ENCODE measurements around the gene FAM50A. TPM values are rescaled to one million over a fixed set of nuclear protein-coding genes. Genes with fewer than 3 reads are reported as not detected.

The FAM50A gene
- total RNA-seq, 1 donor from 2014 or later = 88.5 TPM

GRCh38 chrX:154477891-154478477, 34.0 kb downstream of the FAM50A start:
- FAIRE-seq (no peak), DNase-seq (ENCODE audit: low read depth) (no peak)
- peaks cover 5% of the 10 kb centered on the region for H3K36me3 ChIP-seq (ENCODE audit: control insufficient read depth, insufficient read depth, low read length)
- TF ChIP-seq CTCF (IDR thresholded peaks at IDR 0.05; ENCODE audit: insufficient read depth, low read length, severe bottlenecking) = no peak
- H3K4me3 ChIP-seq (ENCODE audit: low read depth, low read length) = peak overlapping the region; percentile 49
- no peaks in the 10 kb centered on the region for H3K27me3 ChIP-seq (ENCODE audit: control insufficient read depth, insufficient read depth, low read length)

GRCh38 chrX:154478728-154479622, 35.0 kb downstream of the FAM50A start, which contains the start of gene LAGE3:
Gene LAGE3, minus strand, starts transcription at chrX:154479281. Its CDS starts 366 bp downstream, at chrX:154478915.
- no peaks in the 10 kb centered on the region for H3K27me3 ChIP-seq (ENCODE audit: control insufficient read depth, insufficient read depth, low read length)
- no peak for FAIRE-seq
- no peak for TF ChIP-seq CTCF (IDR thresholded peaks at IDR 0.05; ENCODE audit: insufficient read depth, low read length, severe bottlenecking)
- H3K4me3 ChIP-seq (ENCODE audit: low read depth, low read length) = peak within 1 kb of the TSS; percentile 49
- peaks cover 3% of the 10 kb centered on the region for H3K36me3 ChIP-seq (ENCODE audit: control insufficient read depth, insufficient read depth, low read length)
- peak; percentile 53 for DNase-seq (ENCODE audit: low read depth)

GRCh38 chrX:154481195-154481594, 37.3 kb downstream of the FAM50A start:
- TF ChIP-seq CTCF (IDR thresholded peaks at IDR 0.05; ENCODE audit: insufficient read depth, low read length, severe bottlenecking) = no peak
- FAIRE-seq = no peak

GRCh38 chrX:154481911-154482601, 38.1 kb downstream of the FAM50A start:
- H3K4me3 ChIP-seq (ENCODE audit: low read depth, low read length) = no peak overlapping the region
- FAIRE-seq = no peak
- DNase-seq (ENCODE audit: low read depth) = no peak
- peaks cover 5% of the 10 kb centered on the region for H3K36me3 ChIP-seq (ENCODE audit: control insufficient read depth, insufficient read depth, low read length)
- no peaks in the 10 kb centered on the region for H3K27me3 ChIP-seq (ENCODE audit: control insufficient read depth, insufficient read depth, low read length)
- TF ChIP-seq CTCF (IDR thresholded peaks at IDR 0.05; ENCODE audit: insufficient read depth, low read length, severe bottlenecking) = no peak

More at GRCh38 chrX:154481195-154481594, 37.3 kb downstream of the FAM50A start:
- Histone ChIP-seq H3K27me3 (ENCODE audit: control insufficient read depth, insufficient read depth, low read length) (no peaks in the 10 kb centered on the region), H3K36me3 (ENCODE audit: control insufficient read depth, insufficient read depth, low read length) (peaks cover 5% of the 10 kb centered on the region), H3K4me3 (ENCODE audit: low read depth, low read length) (no peak overlapping the region)
- no peak for DNase-seq (ENCODE audit: low read depth)

- FAIRE-seq (no peak), DNase-seq (ENCODE audit: low read depth) (no peak)
- Histone ChIP-seq H3K4me3 (ENCODE audit: low read depth, low read length) (no peak overlapping the region), H3K36me3 (ENCODE audit: control insufficient read depth, insufficient read depth, low read length) (peaks cover 7% of the 10 kb centered on the region), H3K27me3 (ENCODE audit: control insufficient read depth, insufficient read depth, low read length) (no peaks in the 10 kb centered on the region)
- no peak for TF ChIP-seq CTCF (IDR thresholded peaks at IDR 0.05; ENCODE audit: insufficient read depth, low read length, severe bottlenecking)
Measured at GRCh38 chrX:154482786-154483185, 38.8 kb downstream of the FAM50A start.

All from bronchial epithelial cell (primary cell).